ENCODE results near the gene EPB41.

- no peak for TF ChIP-seq CTCF (IDR thresholded peaks at IDR 0.05)
- no peak for TF ChIP-seq EP300 (IDR thresholded peaks at IDR 0.05)
Observed at GRCh38 chr1:28883242-28883616, 31.1 kb upstream of the EPB41 start.

Measured in ovary (tissue), 3 donors.